Gastrocnemius medialis (tissue), 4 donors: ENCODE measurements around the gene OIT3. TPM values are rescaled to one million over a fixed set of nuclear protein-coding genes. Genes with fewer than 3 reads are reported as not detected.

ENCODE experiments used
- ATAC-seq, 2 donors: fragments of 150-250 bp; one replicate each; pipeline ENCODE4 v1.9.1; 2016
- DNase-seq, 2 donors: peaks; one replicate each; pipeline ENCODE4 v3.0.0-alpha.2; 2019
- H3K27ac ChIP-seq, 4 donors: fragments of 200-600 bp; sonication (generic); 1 replicate in 1 of 4; 2 replicates in 3 of 4; pipeline ENCODE4 v1.5.1; 2016 to 2018; ENCODE audit warnings: mild to moderate bottlenecking in 2 of 4, moderate library complexity in 1 of 4
- H3K27me3 ChIP-seq, 3 donors: fragments of 200-600 bp; sonication (generic) in 2 of 3; 1 replicate in 1 of 3; 2 replicates in 2 of 3; pipeline versions ENCODE4 v1.5.1 to v1.6.0; 2016 to 2019; ENCODE audit warnings: mild to moderate bottlenecking in 1 of 3, moderate library complexity in 1 of 3
- H3K36me3 ChIP-seq, 2 donors: fragments of 200-600 bp; sonication (generic) in 1 of 2; one replicate each; pipeline ENCODE4 v1.5.1; 2017 to 2018
- H3K4me1 ChIP-seq, 2 donors: fragments of 200-600 bp; sonication (generic) in 1 of 2; one replicate each; pipeline ENCODE4 v1.5.1; 2016 to 2017; ENCODE audit warnings: mild to moderate bottlenecking in 2 of 2
- H3K4me3 ChIP-seq, 4 donors: fragments of 200-600 bp; sonication (generic) in 3 of 4; 1 replicate in 1 of 4; 2 replicates in 3 of 4; pipeline ENCODE4 v1.5.1; 2016 to 2019; ENCODE audit warnings: mild to moderate bottlenecking in 2 of 4
- H3K9me3 ChIP-seq, 3 donors: fragments of 200-600 bp; sonication (generic) in 2 of 3; 1 replicate in 1 of 3; 2 replicates in 2 of 3; pipeline ENCODE4 v1.5.1; 2016 to 2019
- POLR2A ChIP-seq, 2 donors: fragments of 450-650 bp; IDR thresholded peaks; one replicate each; pipeline ENCODE4 v1.6.1; 2017; ENCODE audit warnings: antibody characterized with exemption in 2 of 2, mild to moderate bottlenecking in 2 of 2, moderate library complexity in 2 of 2
- in situ Hi-C, 4 donors: fragments of 200-750 bp; cut with MboI; loops; one replicate each; pipeline versions ENCODE4 v1.15.0 to v1.8.0; 2017; ENCODE audit warnings: low sequenced_read_pairs in 4 of 4
- intact Hi-C: fragments of 100-400 bp; cut with DNase I; formaldehyde crosslinking; loops from one replicate; pipeline ENCODE4 v1.15.1; 2023; ENCODE audit warnings: low total_unique reads
- total RNA-seq, 4 donors: library from RNA; depleted of rRNA; stranded (reverse); fragments of >200 nt; gene quantifications; one replicate each; pipeline versions ENCODE4 v1.1.0 to v1.2.3, GENCODE V29; 2016
- TF ChIP-seq, protein P1 (sequence below), 5 experiments: fragments of 450-650 bp in 3 of 5; fragments of 200-600 bp in 2 of 5; sonication (generic) in 2 of 5; IDR thresholded peaks in 4 of 5; conservative IDR thresholded peaks in 1 of 5; 1 replicate in 4 of 5; 2 replicates in 1 of 5; pipeline ENCODE4 v1.5.1; 2016 to 2019; ENCODE audit warnings: antibody characterized with exemption in 5 of 5, mild to moderate bottlenecking in 3 of 5, moderate library complexity in 3 of 5

Gene OIT3
- total RNA-seq, 4 donors from 2014 or later: 0.13 to 0.25 TPM; not detected in 2

- Histone ChIP-seq H3K36me3 (no peaks in the 10 kb centered on the region), H3K4me1 (no peaks in the 10 kb centered on the region), H3K4me3 (no peak overlapping the region), H3K27ac (no peak overlapping the region), H3K27me3 (no peaks in the 10 kb centered on the region), H3K9me3 (no peaks in the 10 kb centered on the region)
- no peak for ATAC-seq
- in situ Hi-C loops: no loop called here
- TF ChIP-seq, protein P1, sequence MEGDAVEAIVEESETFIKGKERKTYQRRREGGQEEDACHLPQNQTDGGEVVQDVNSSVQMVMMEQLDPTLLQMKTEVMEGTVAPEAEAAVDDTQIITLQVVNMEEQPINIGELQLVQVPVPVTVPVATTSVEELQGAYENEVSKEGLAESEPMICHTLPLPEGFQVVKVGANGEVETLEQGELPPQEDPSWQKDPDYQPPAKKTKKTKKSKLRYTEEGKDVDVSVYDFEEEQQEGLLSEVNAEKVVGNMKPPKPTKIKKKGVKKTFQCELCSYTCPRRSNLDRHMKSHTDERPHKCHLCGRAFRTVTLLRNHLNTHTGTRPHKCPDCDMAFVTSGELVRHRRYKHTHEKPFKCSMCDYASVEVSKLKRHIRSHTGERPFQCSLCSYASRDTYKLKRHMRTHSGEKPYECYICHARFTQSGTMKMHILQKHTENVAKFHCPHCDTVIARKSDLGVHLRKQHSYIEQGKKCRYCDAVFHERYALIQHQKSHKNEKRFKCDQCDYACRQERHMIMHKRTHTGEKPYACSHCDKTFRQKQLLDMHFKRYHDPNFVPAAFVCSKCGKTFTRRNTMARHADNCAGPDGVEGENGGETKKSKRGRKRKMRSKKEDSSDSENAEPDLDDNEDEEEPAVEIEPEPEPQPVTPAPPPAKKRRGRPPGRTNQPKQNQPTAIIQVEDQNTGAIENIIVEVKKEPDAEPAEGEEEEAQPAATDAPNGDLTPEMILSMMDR (IDR thresholded peaks at IDR 0.05 in 4 of 5, conservative IDR thresholded peaks at IDR 0.05 in 1 of 5): no peak
- TF ChIP-seq POLR2A (IDR thresholded peaks at IDR 0.05): no peak
- intact Hi-C loops: no loop called here
- DNase-seq: no peak
Observed at GRCh38 chr10:72904806-72905205, 11.3 kb downstream of the OIT3 start.

DNA sequence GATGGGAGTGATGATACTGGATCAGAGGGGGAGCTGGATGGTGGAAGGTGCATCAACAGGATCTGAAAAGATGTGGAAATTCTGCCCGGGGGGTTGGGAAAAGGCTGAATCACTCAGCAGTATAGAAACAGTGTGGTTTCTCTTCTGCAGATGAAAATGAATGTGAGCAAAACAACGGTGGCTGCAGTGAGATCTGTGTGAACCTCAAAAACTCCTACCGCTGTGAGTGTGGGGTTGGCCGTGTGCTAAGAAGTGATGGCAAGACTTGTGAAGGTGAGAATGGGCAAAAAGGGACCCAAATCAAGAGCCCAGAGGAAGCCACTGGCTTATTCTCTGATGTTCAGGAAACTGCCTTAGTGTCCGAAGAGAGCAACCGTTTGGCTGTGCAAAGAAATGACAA, 12.9 kb downstream of the OIT3 start:
- no peak overlapping the region for H3K4me3 ChIP-seq

GRCh38 chr10:72910705-72911104, 17.2 kb downstream of the OIT3 start:
- Histone ChIP-seq H3K27me3 (no peaks in the 10 kb centered on the region), H3K4me3 (no peak overlapping the region), H3K27ac (no peak overlapping the region), H3K9me3 (no peaks in the 10 kb centered on the region), H3K36me3 (no peaks in the 10 kb centered on the region), H3K4me1 (no peaks in the 10 kb centered on the region)
- intact Hi-C loops: no loop called here
- in situ Hi-C loops: no loop called here
- no peak for TF ChIP-seq POLR2A (IDR thresholded peaks at IDR 0.05)
- TF ChIP-seq, protein P1 (IDR thresholded peaks at IDR 0.05 in 4 of 5, conservative IDR thresholded peaks at IDR 0.05 in 1 of 5): no peak
- ATAC-seq: no peak
- DNase-seq: no peak

More for the DNA sequence above, 12.9 kb downstream of the OIT3 start:
- Histone ChIP-seq H3K9me3 (no peaks in the 10 kb centered on the region), H3K27ac (no peak overlapping the region), H3K4me1 (no peaks in the 10 kb centered on the region), H3K36me3 (no peaks in the 10 kb centered on the region), H3K27me3 (no peaks in the 10 kb centered on the region)
- no peak for ATAC-seq
- intact Hi-C loops (no loop called here), in situ Hi-C loops (no loop called here)
- TF ChIP-seq, protein P1 (IDR thresholded peaks at IDR 0.05 in 4 of 5, conservative IDR thresholded peaks at IDR 0.05 in 1 of 5): no peak
- no peak for TF ChIP-seq POLR2A (IDR thresholded peaks at IDR 0.05)
- DNase-seq: no peak

GRCh38 chr10:72911758-72912157, 18.2 kb downstream of the OIT3 start:
- TF ChIP-seq, protein P1 (IDR thresholded peaks at IDR 0.05 in 4 of 5, conservative IDR thresholded peaks at IDR 0.05 in 1 of 5): no peak
- TF ChIP-seq POLR2A (IDR thresholded peaks at IDR 0.05): no peak
- ATAC-seq (no peak), DNase-seq (no peak)
- Histone ChIP-seq H3K9me3 (no peaks in the 10 kb centered on the region), H3K27me3 (no peaks in the 10 kb centered on the region), H3K4me3 (no peak overlapping the region), H3K4me1 (no peaks in the 10 kb centered on the region), H3K36me3 (no peaks in the 10 kb centered on the region), H3K27ac (no peak overlapping the region)
- in situ Hi-C loops (no loop called here), intact Hi-C loops (no loop called here)

DNA sequence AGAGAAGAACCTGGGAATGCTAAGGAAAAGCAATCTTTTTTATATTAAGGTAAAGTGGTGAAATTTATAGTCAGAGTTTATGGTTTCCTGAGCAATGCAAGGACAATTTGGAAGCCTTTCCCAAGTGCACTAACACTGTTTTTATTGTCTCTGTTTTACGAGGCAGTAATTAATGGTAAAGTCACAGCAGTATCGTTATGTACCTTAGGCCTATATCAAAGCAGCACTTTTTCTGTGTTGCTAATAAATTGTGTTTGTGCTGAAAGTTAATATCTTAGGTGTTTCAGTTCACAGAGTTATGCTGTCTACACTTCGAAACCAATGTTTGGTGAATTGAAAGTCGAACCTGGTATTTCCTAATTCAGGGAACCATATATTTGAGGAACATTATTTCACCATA, 19.2 kb downstream of the OIT3 start:
- H3K27me3 ChIP-seq: no peaks in the 10 kb centered on the region
- TF ChIP-seq, protein P1 (IDR thresholded peaks at IDR 0.05 in 4 of 5, conservative IDR thresholded peaks at IDR 0.05 in 1 of 5): no peak
- TF ChIP-seq POLR2A (IDR thresholded peaks at IDR 0.05): no peak
- no peak overlapping the region for H3K27ac ChIP-seq
- no peak overlapping the region for H3K4me3 ChIP-seq
- intact Hi-C loops (no loop called here), in situ Hi-C loops (no loop called here)
- ATAC-seq (no peak), DNase-seq (no peak)
- no peaks in the 10 kb centered on the region for H3K4me1 ChIP-seq
- H3K36me3 ChIP-seq: no peaks in the 10 kb centered on the region
- no peaks in the 10 kb centered on the region for H3K9me3 ChIP-seq
